IMR-90 (cell line): ENCODE data around the gene TMEM101. TPM values are rescaled to one million over a fixed set of nuclear protein-coding genes. Genes with fewer than 3 reads are reported as not detected.

Experiments
- ATAC-seq: fragments of 200-7000 bp; cut with Tn5 transposase; 2 replicates; pipeline ENCODE4 v1.9.1; 2020; ENCODE audit warnings: low read depth, mild to moderate bottlenecking, moderate library complexity
- BruUV-seq: library from RNA; stranded (reverse); fragments of 400-500 nt; replicated peaks from 2 replicates; lab custom pipeline; 2021; lab: Mats Ljungman, UMichigan
- CTCF ChIA-PET: fragments of 300-600 bp; formaldehyde crosslinking; extraction: SDS; loops from one replicate; lab custom pipeline; 2021; ENCODE audit warnings: antibody characterized with exemption; lab: Yijun Ruan, JAX
- POLR2A ChIA-PET: fragments of 300-600 bp; sonication (Branson Sonifier 250); formaldehyde crosslinking; loops from one replicate; lab custom pipeline; 2022; ENCODE audit warnings: antibody characterized with exemption; ENCODE audit not compliant: unreplicated experiment; lab: Charles Lee
- DNase-seq: peaks from one replicate; pipeline ENCODE4 v3.0.0; 2013
- H2AFZ ChIP-seq: replicated peaks from 2 replicates; pipeline ENCODE3; 2013; ENCODE audit warnings: low read length, mild to moderate bottlenecking; ENCODE audit not compliant: poor library complexity
- H2AK5ac ChIP-seq: 2 replicates; pipeline ENCODE4 v1.6.1; 2013; ENCODE audit warnings: low read depth, low read length, inconsistent platforms
- H2AK9ac ChIP-seq: replicated peaks from 2 replicates; pipeline ENCODE3; 2013; ENCODE audit warnings: mild to moderate bottlenecking, low read depth, low read length, moderate library complexity; ENCODE audit not compliant: poor library complexity
- H2BK120ac ChIP-seq: 2 replicates; pipeline ENCODE4 v1.6.1; 2013; ENCODE audit warnings: low read depth, low read length, inconsistent platforms
- H2BK15ac ChIP-seq: 3 replicates; pipeline ENCODE4 v1.6.1; 2013; ENCODE audit warnings: low read depth, low read length, inconsistent platforms
- H2BK20ac ChIP-seq: 2 replicates; pipeline ENCODE4 v1.6.1; 2013; ENCODE audit warnings: low read depth, mild to moderate bottlenecking, inconsistent platforms, low read length, moderate library complexity
- H2BK5ac ChIP-seq: 2 replicates; pipeline ENCODE4 v1.6.1; 2013; ENCODE audit warnings: mild to moderate bottlenecking, low read depth, low read length, inconsistent platforms; ENCODE audit not compliant: poor library complexity, severe bottlenecking
- H3K14ac ChIP-seq: replicated peaks from 2 replicates; pipeline ENCODE4 v1.6.1; 2013; ENCODE audit warnings: low read depth, low read length, inconsistent platforms
- H3K18ac ChIP-seq: 2 replicates; pipeline ENCODE4 v1.6.1; 2013; ENCODE audit warnings: low read depth, low read length, control low read depth
- H3K23ac ChIP-seq: 2 replicates; pipeline ENCODE4 v1.6.1; 2013; ENCODE audit warnings: low read depth, low read length, inconsistent platforms
- H3K27ac ChIP-seq: 2 replicates; pipeline ENCODE4 v1.5.1; 2013; ENCODE audit warnings: mild to moderate bottlenecking, control low read depth, low read length; ENCODE audit not compliant: insufficient read depth
- H3K27me3 ChIP-seq: 2 replicates; pipeline ENCODE4 v1.6.1; 2013; ENCODE audit warnings: low read length; ENCODE audit not compliant: control insufficient read depth, insufficient read depth
- H3K36me3 ChIP-seq: 2 replicates; pipeline ENCODE4 v1.6.1; 2013; ENCODE audit warnings: low read length, mixed read lengths; ENCODE audit not compliant: control insufficient read depth, insufficient read depth
- H3K4ac ChIP-seq: 2 replicates; pipeline ENCODE4 v1.6.1; 2013; ENCODE audit warnings: low read depth, low read length, inconsistent platforms
- H3K4me1 ChIP-seq: 2 replicates; pipeline ENCODE4 v1.6.1; 2013; ENCODE audit warnings: low read length, mixed read lengths; ENCODE audit not compliant: control insufficient read depth, insufficient read depth
- H3K4me2 ChIP-seq: 2 replicates; pipeline ENCODE4 v1.6.1; 2013; ENCODE audit warnings: low read depth, mild to moderate bottlenecking, control low read depth, low read length, moderate library complexity
- H3K4me3 ChIP-seq: 2 replicates; pipeline ENCODE4 v1.5.1; 2013; ENCODE audit warnings: low read depth, mild to moderate bottlenecking, control low read depth, low read length, moderate library complexity; ENCODE audit not compliant: insufficient read depth
- H3K56ac ChIP-seq: 2 replicates; pipeline ENCODE4 v1.6.1; 2013; ENCODE audit warnings: low read length, inconsistent platforms; ENCODE audit not compliant: insufficient read depth; ENCODE audit errors: extremely low read depth
- H3K79me1 ChIP-seq, 2 experiments: 2 replicates each; pipeline ENCODE4 v1.6.1; 2013; ENCODE audit warnings: low read length in 2 of 2, inconsistent platforms in 1 of 2, low read depth in 1 of 2
- H3K9ac ChIP-seq: 2 replicates; pipeline ENCODE4 v1.6.1; 2013; ENCODE audit warnings: low read depth, low read length, control low read depth
- H3K9me1 ChIP-seq: 2 replicates; pipeline ENCODE4 v1.6.1; 2013; ENCODE audit warnings: low read length, inconsistent platforms; ENCODE audit not compliant: insufficient read depth
- H3K9me3 ChIP-seq: 2 replicates; pipeline ENCODE4 v1.6.1; 2013; ENCODE audit warnings: low read length; ENCODE audit not compliant: control insufficient read depth, insufficient read depth
- H4K20me1 ChIP-seq: 2 replicates; pipeline ENCODE4 v1.6.1; 2013; ENCODE audit warnings: low read length, inconsistent platforms; ENCODE audit not compliant: insufficient read depth
- H4K5ac ChIP-seq: 2 replicates; pipeline ENCODE4 v1.6.1; 2013; ENCODE audit warnings: mild to moderate bottlenecking, low read depth, low read length, control low read depth
- H4K8ac ChIP-seq, 2 experiments: 2 replicates each; pipeline ENCODE4 v1.6.1; 2013; ENCODE audit warnings: low read depth in 2 of 2, low read length in 2 of 2, control low read depth in 1 of 2, inconsistent platforms in 1 of 2
- H4K91ac ChIP-seq: 2 replicates; pipeline ENCODE4 v1.6.1; 2013; ENCODE audit warnings: low read depth, low read length, inconsistent platforms; ENCODE audit not compliant: insufficient read depth
- BHLHE40 ChIP-seq: fragments of 150-350 bp; IDR thresholded peaks from 2 replicates; pipeline ENCODE4 v1.6.1; 2016; ENCODE audit warnings: mild to moderate bottlenecking, low read depth, low read length
- CEBPB ChIP-seq: IDR thresholded peaks from 2 replicates; pipeline ENCODE4 v1.6.1; 2012; ENCODE audit warnings: low read depth, low read length, improper control_type of control experiment
- CHD1 ChIP-seq: IDR thresholded peaks from 2 replicates; pipeline ENCODE4 v1.6.1; 2012; ENCODE audit warnings: low read depth, low read length, improper control_type of control experiment
- ELK1 ChIP-seq: fragments of 150-350 bp; IDR thresholded peaks from 2 replicates; pipeline ENCODE4 v1.6.1; 2016; ENCODE audit warnings: low read depth, mild to moderate bottlenecking, low read length, moderate library complexity, borderline replicate concordance
- FOS ChIP-seq: fragments of 150-350 bp; IDR thresholded peaks from 2 replicates; pipeline ENCODE4 v1.6.1; 2016; ENCODE audit warnings: low read depth, low read length
- MAFK ChIP-seq: IDR thresholded peaks from 2 replicates; pipeline ENCODE4 v1.6.1; 2012; ENCODE audit warnings: low read depth, low read length, improper control_type of control experiment
- MAZ ChIP-seq: IDR thresholded peaks from 2 replicates; pipeline ENCODE4 v1.6.1; 2012; ENCODE audit warnings: low read depth, mild to moderate bottlenecking, low read length, improper control_type of control experiment, moderate library complexity, borderline replicate concordance
- MXI1 ChIP-seq: IDR thresholded peaks from 2 replicates; pipeline ENCODE4 v1.6.1; 2012; ENCODE audit warnings: low read depth, mild to moderate bottlenecking, low read length, moderate library complexity, borderline replicate concordance
- NFE2L2 ChIP-seq: fragments of 150-350 bp; IDR thresholded peaks from 2 replicates; pipeline ENCODE4 v1.6.1; 2016; ENCODE audit warnings: low read depth, mild to moderate bottlenecking, low read length
- POLR2A ChIP-seq: IDR thresholded peaks from 2 replicates; pipeline ENCODE4 v1.6.1; 2012; ENCODE audit warnings: mild to moderate bottlenecking, low read depth, low read length
- RCOR1 ChIP-seq: IDR thresholded peaks from 2 replicates; pipeline ENCODE4 v1.6.1; 2012; ENCODE audit warnings: mild to moderate bottlenecking, low read length, improper control_type of control experiment; ENCODE audit not compliant: insufficient replicate concordance
- RFX5 ChIP-seq: IDR thresholded peaks from 2 replicates; pipeline ENCODE4 v1.8.0; 2012; ENCODE audit warnings: low read depth, mild to moderate bottlenecking, low read length, moderate library complexity
- SMC3 ChIP-seq: fragments of 150-350 bp; IDR thresholded peaks from 2 replicates; pipeline ENCODE4 v1.6.1; 2016; ENCODE audit warnings: low read depth, mild to moderate bottlenecking, antibody characterized with exemption, low read length, moderate library complexity
- WGBS, 2 experiments: methylation state at CpG; one replicate each; pipeline versions ENCODE4 v1.1.5 to v1.1.7; 2013; ENCODE audit warnings: missing lambda C conversion rate in 2 of 2; ENCODE audit not compliant: insufficient read length in 1 of 2; ENCODE audit errors: extremely low coverage in 2 of 2; 5-methylcytosine and 5-hydroxymethylcytosine counted together
- dilution Hi-C: fragments of 300-500 bp; cut with HindIII; formaldehyde crosslinking; loops from one replicate; pipeline ENCODE4 v1.14.3; 2018; ENCODE audit warnings: low sequenced_read_pairs; ENCODE audit not compliant: unreplicated experiment
- in situ Hi-C: fragments of 300-500 bp; cut with MboI; formaldehyde crosslinking; loops from 3 replicates; pipeline ENCODE4 v1.14.3; 2019; ENCODE audit warnings: low sequenced_read_pairs, inconsistent platforms, mixed read lengths
- intact Hi-C: fragments of 100-400 bp; cut with micrococcal nuclease; formaldehyde crosslinking; loops from 2 replicates; pipeline ENCODE4 v1.10.0; 2022
- polyA plus RNA-seq, 3 experiments: library from polyadenylated mRNA; depleted of rRNA; stranded (reverse); fragments of >200 nt; gene quantifications; 2 replicates each; pipeline ENCODE4 v1.2.3, GENCODE V29; 2012; ENCODE audit warnings: low replicate concordance in 1 of 3
- total RNA-seq: library from RNA; depleted of rRNA; stranded (reverse); fragments of >200 nt; gene quantifications from 2 replicates; pipeline ENCODE4 v1.2.3, GENCODE V29; 2012

TMEM101 gene
- total and polyA plus RNA-seq, 2 of the 4 experiments (the other 2 are of a cell fraction): 30.7 to 36.6 TPM

- TF ChIP-seq MAFK (no peak), MXI1 (no peak)
Measured at GRCh38 chr17:44008205-44008909, 6.4 kb downstream of the TMEM101 start (continued).

- Histone ChIP-seq H3K9ac (peak overlapping the region; percentile 77), H4K8ac (peak overlapping the region; percentile 59 to 85; a peak in 2 of 4 replicates), H3K4me2 (peak overlapping the region; percentile 78), H3K4me3 (peak overlapping the region; percentile 59), H4K5ac (peak overlapping the region; percentile 3), H3K4me1 (peaks cover 24% of the 10 kb centered on the region; the same call in 1 of the 2 replicates), H3K4ac (peak overlapping the region; percentile 78), H3K79me1 (peaks cover 0 to 48% of the 10 kb centered on the region in 2 experiments; a peak in 2 of 4 replicates), H4K20me1 (no peaks in the 10 kb centered on the region), H2AFZ (peak overlapping the region; percentile 91), H3K27me3 (peaks cover 3% of the 10 kb centered on the region; the same call in 1 of the 2 replicates), H2AK9ac (peak overlapping the region; percentile 87), H3K18ac (no peak overlapping the region), H3K27ac (peak overlapping the region; percentile 59), H3K36me3 (no peaks in the 10 kb centered on the region; the same call in 1 of the 2 replicates), H3K56ac (no peak overlapping the region), H2AK5ac (peak overlapping the region; percentile 50; the same call in 1 of the 2 replicates), H3K23ac (peak overlapping the region; percentile 80), H3K14ac (peak overlapping the region; percentile 77), H2BK20ac (no peak overlapping the region), H2BK5ac (peak overlapping the region; percentile 11), H3K9me1 (peaks cover 19% of the 10 kb centered on the region), H2BK120ac (peak overlapping the region; percentile 1; the same call in 1 of the 2 replicates), H4K91ac (peak overlapping the region; percentile 39), H3K9me3 (no peaks in the 10 kb centered on the region), H2BK15ac (peak overlapping the region; percentile 34; the same call in 1 of the 3 replicates)
- 7% methylated on average over 13 of the region's 37 CpGs; no CpG with 5 or more reads in 1 of the 2 experiments for WGBS, 2 experiments
- POLR2A ChIA-PET: interaction anchor here (0.6 kb wide), 1 partner anchor 35 kb away, joined by 3 read pairs; no protein-coding TSS in a partner anchor
- in situ Hi-C loops (no loop called here), dilution Hi-C loops (no loop called here), intact Hi-C loops (loop anchor here (1.0 kb wide), 2 partner anchors 34 to 108 kb away; no protein-coding TSS in a partner anchor)
- BruUV-seq: no TSS peak
- CTCF ChIA-PET: no interaction called here
- ATAC-seq: 0 out of 2 replicates have a peak, but pooled peaks have one; percentile 0
- DNase-seq: no peak
- TF ChIP-seq NFE2L2 (no peak), RFX5 (no peak), FOS (no peak), MXI1 (no peak), POLR2A (no peak), BHLHE40 (no peak), MAZ (no peak), ELK1 (no peak), RCOR1 (no peak), CEBPB (no peak), CHD1 (no peak), MAFK (no peak), SMC3 (no peak)
Measured at GRCh38 chr17:44007346-44008204, 7.2 kb downstream of the TMEM101 start.
